Transverse colon (tissue), 4 donors: Measurements from ENCODE around the gene PREX1. TPM values are rescaled to one million over a fixed set of nuclear protein-coding genes. Genes with fewer than 3 reads are reported as not detected.
"Not testable (repeated sequence)": the region's sequence is repeated elsewhere in the genome, so short reads cannot be mapped to it uniquely, and the experiment has no call there.

Experiments
- DNase-seq: peaks from one replicate; pipeline ENCODE4 v3.0.0-alpha.2; 2019
- H3K27ac ChIP-seq, 4 donors: fragments of 200-600 bp; sonication (generic); 2 replicates each; pipeline ENCODE4 v1.5.1; 2016 to 2018; ENCODE audit warnings: inconsistent platforms in 4 of 4
- H3K27me3 ChIP-seq: fragments of 200-600 bp; sonication (generic); 2 replicates; pipeline ENCODE4 v1.5.1; 2017; ENCODE audit warnings: inconsistent platforms
- H3K36me3 ChIP-seq, 4 donors: fragments of 200-600 bp; sonication (generic); 2 replicates each; pipeline ENCODE4 v1.5.1; 2017 to 2019; ENCODE audit warnings: inconsistent platforms in 4 of 4
- H3K4me1 ChIP-seq, 4 donors: fragments of 200-600 bp; sonication (generic); 2 replicates each; pipeline ENCODE4 v1.5.1; 2017 to 2020; ENCODE audit warnings: inconsistent platforms in 4 of 4
- H3K4me3 ChIP-seq, 4 donors: fragments of 200-600 bp; sonication (generic); 1 replicate in 1 of 4; 2 replicates in 3 of 4; pipeline versions ENCODE4 v1.5.1 to v1.6.1; 2017 to 2019; ENCODE audit warnings: inconsistent platforms in 4 of 4
- H3K9me3 ChIP-seq, 2 donors: fragments of 200-600 bp; sonication (generic); 2 replicates each; pipeline ENCODE4 v1.5.1; 2017 to 2019; ENCODE audit warnings: inconsistent platforms in 2 of 2
- EP300 ChIP-seq: sonication (generic); formaldehyde crosslinking; IDR thresholded peaks from one replicate; pipeline ENCODE4 v1.6.1; 2017; ENCODE audit warnings: antibody characterized with exemption, low read depth
- POLR2A ChIP-seq: fragments of 450-650 bp; IDR thresholded peaks from one replicate; pipeline ENCODE4 v1.6.1; 2016; ENCODE audit warnings: antibody characterized with exemption, mild to moderate bottlenecking, moderate library complexity
- POLR2AphosphoS5 ChIP-seq, 3 donors: sonication (generic); formaldehyde crosslinking; IDR thresholded peaks; one replicate each; pipeline ENCODE4 v1.6.1; 2016; ENCODE audit warnings: antibody characterized with exemption in 3 of 3
- WGBS, 2 donors: methylation state at CpG; one replicate each; pipeline ENCODE4 v1.1.5; 2018; ENCODE audit warnings: low coverage in 1 of 2; 5-methylcytosine and 5-hydroxymethylcytosine counted together
- in situ Hi-C, 4 donors: fragments of 200-750 bp; cut with MboI; loops; one replicate each; pipeline versions ENCODE4 v1.15.0 to v1.15.1; 2017; ENCODE audit warnings: low sequenced_read_pairs in 3 of 4, low pct_ligation_motif_present in 1 of 4, low pct_unique_long_range_greater_than_20kb in 1 of 4
- intact Hi-C: fragments of 100-400 bp; cut with DNase I; formaldehyde crosslinking; loops from one replicate; pipeline ENCODE4 v1.15.1; 2023; ENCODE audit warnings: low total_unique reads
- total RNA-seq, 4 donors: library from RNA; depleted of rRNA; stranded (reverse); fragments of >200 nt; gene quantifications; one replicate each; pipeline ENCODE4 v1.1.0, GENCODE V29; 2016
- TF ChIP-seq, protein P1 (sequence below), 5 experiments: fragments of 200-600 bp in 3 of 5; fragments of 450-650 bp in 2 of 5; sonication (generic) in 3 of 5; IDR thresholded peaks; 1 replicate in 2 of 5; 2 replicates in 3 of 5; pipeline ENCODE4 v1.5.1; 2016 to 2017; ENCODE audit warnings: antibody characterized with exemption in 5 of 5, inconsistent platforms in 3 of 5, mild to moderate bottlenecking in 2 of 5, moderate library complexity in 1 of 5

Gene PREX1
- total RNA-seq, 4 donors from 2014 or later, result 10.9 to 29.9 (median 16.6) TPM

- Histone ChIP-seq H3K27me3 (no peaks in the 10 kb centered on the region), H3K9me3 (no peaks in the 10 kb centered on the region), H3K4me3 (no peak overlapping the region), H3K27ac (no peak overlapping the region), H3K36me3 (no peaks in the 10 kb centered on the region), H3K4me1 (peaks cover 0 to 8% (median 0%) of the 10 kb centered on the region in 4 donors)
- 78 to 85% methylated on average over 17 of the region's 17 CpGs for WGBS, 2 donors
- intact Hi-C loops (no loop called here), in situ Hi-C loops (no loop called here)
- TF ChIP-seq POLR2AphosphoS5 (IDR thresholded peaks at IDR 0.05), result no peak
- TF ChIP-seq POLR2A, result no peak
- DNase-seq, result no peak
Measured at GRCh38 chr20:48875233-48875913, 47.6 kb upstream of the PREX1 start.

DNA sequence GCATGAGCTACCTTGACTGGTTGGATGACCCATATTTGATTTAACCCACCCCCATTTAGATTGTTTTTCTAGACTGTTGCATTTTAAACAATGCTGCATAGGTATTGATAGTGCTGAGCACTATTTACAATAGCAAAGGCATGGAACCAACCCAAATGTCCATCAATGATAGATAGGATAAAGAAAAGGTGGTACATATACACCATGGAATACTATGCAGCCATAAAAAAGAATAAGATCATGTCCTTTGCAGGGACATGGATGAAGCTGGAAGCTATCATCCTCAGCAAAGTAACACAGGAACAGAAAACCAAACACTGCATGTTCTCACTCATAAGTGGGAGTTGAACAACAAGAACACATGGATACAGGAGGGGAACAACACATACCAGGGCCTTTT, 41.6 kb upstream of the PREX1 start:
- intact Hi-C loops, H3K27me3 ChIP-seq, H3K4me1 ChIP-seq, DNase-seq, H3K27ac ChIP-seq, H3K36me3 ChIP-seq, H3K9me3 ChIP-seq, in situ Hi-C loops, H3K4me3 ChIP-seq: not testable (repeated sequence)

DNA sequence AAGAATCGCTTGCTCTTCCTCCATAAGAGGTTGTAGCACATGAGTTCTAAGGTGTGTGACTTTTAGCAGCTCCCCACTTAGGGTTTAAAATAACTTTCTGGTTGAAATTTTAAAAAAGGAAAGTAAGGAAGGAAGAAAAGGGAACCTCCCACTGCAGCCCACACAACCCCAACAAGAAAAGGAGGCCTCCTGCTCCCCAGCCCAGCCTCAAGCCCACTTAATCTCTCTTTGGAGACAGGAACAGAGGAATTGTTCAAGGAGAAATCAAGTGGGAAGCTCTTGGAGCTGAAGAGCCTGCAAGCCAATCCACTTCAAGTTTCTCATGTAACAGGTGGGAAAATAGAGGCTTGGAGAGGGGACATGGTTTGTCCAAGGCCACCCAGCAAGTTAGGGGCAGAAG, 39.1 kb upstream of the PREX1 start:
- DNase-seq, result no peak
- H3K4me3 ChIP-seq, result no peak overlapping the region
- no peak for TF ChIP-seq POLR2A
- TF ChIP-seq, protein P1, sequence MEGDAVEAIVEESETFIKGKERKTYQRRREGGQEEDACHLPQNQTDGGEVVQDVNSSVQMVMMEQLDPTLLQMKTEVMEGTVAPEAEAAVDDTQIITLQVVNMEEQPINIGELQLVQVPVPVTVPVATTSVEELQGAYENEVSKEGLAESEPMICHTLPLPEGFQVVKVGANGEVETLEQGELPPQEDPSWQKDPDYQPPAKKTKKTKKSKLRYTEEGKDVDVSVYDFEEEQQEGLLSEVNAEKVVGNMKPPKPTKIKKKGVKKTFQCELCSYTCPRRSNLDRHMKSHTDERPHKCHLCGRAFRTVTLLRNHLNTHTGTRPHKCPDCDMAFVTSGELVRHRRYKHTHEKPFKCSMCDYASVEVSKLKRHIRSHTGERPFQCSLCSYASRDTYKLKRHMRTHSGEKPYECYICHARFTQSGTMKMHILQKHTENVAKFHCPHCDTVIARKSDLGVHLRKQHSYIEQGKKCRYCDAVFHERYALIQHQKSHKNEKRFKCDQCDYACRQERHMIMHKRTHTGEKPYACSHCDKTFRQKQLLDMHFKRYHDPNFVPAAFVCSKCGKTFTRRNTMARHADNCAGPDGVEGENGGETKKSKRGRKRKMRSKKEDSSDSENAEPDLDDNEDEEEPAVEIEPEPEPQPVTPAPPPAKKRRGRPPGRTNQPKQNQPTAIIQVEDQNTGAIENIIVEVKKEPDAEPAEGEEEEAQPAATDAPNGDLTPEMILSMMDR (IDR thresholded peaks at IDR 0.05), result no peak
- TF ChIP-seq EP300, result no peak
- TF ChIP-seq POLR2AphosphoS5 (IDR thresholded peaks at IDR 0.05), result no peak
- no peaks in the 10 kb centered on the region for H3K4me1 ChIP-seq
- H3K36me3 ChIP-seq, result no peaks in the 10 kb centered on the region
- WGBS, 2 donors, result 95 to 100% methylated on average over 1 of the region's 1 CpG
- H3K9me3 ChIP-seq, result no peaks in the 10 kb centered on the region
- in situ Hi-C loops, result no loop called here
- intact Hi-C loops, result no loop called here
- H3K27me3 ChIP-seq, result no peaks in the 10 kb centered on the region
- H3K27ac ChIP-seq, result no peak overlapping the region

DNA sequence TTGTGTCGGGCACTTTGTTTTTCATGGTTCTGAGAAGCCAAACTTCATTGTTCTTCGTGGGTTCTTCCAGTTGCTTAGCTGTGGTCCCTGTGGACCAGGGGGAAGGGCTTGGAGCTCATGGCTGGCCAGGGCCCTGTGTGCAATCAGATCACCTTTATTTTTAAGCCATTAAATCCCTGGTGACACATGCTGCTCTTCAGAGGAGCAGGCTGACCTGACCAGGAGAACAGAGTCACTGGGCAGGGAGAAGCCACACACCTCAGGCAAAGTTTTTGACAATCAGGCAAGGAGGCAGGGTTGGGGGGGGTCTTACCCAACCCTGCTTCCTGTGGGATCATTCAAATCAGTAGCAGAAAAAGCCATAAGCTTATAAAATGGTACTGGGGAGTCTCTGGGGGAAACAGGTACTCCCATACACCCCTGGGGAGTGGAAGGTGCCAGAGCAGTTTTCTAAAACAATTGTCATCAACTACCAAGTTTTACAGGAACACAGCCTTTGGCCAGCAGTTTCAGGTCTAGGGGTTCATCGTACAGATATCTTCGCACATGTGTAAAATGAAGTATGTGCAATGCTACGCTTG, 37.0 kb upstream of the PREX1 start:
- no peaks in the 10 kb centered on the region for H3K9me3 ChIP-seq
- DNase-seq, result no peak
- no peaks in the 10 kb centered on the region for H3K27me3 ChIP-seq
- no peaks in the 10 kb centered on the region for H3K36me3 ChIP-seq
- intact Hi-C loops (no loop called here), in situ Hi-C loops (no loop called here)
- no peak overlapping the region for H3K27ac ChIP-seq
- TF ChIP-seq POLR2AphosphoS5 (IDR thresholded peaks at IDR 0.05) (no peak), POLR2A (no peak), EP300 (no peak)
- TF ChIP-seq, protein P1 (IDR thresholded peaks at IDR 0.05), result no peak
- no peak overlapping the region for H3K4me3 ChIP-seq
- WGBS, 2 donors, result 80 to 85% methylated on average over 1 to 5 of the region's 5 CpGs
- no peaks in the 10 kb centered on the region for H3K4me1 ChIP-seq

- no peak for DNase-seq
- H3K27ac ChIP-seq, result no peak overlapping the region
- in situ Hi-C loops, result no loop called here
- intact Hi-C loops, result no loop called here
- TF ChIP-seq POLR2A, result no peak
- TF ChIP-seq, protein P1 (IDR thresholded peaks at IDR 0.05), result no peak
- TF ChIP-seq POLR2AphosphoS5 (IDR thresholded peaks at IDR 0.05), result no peak
- TF ChIP-seq EP300, result no peak
- 65 to 68% methylated on average over 5 of the region's 5 CpGs for WGBS, 2 donors
- H3K9me3 ChIP-seq, result no peaks in the 10 kb centered on the region
- no peaks in the 10 kb centered on the region for H3K4me1 ChIP-seq
- no peaks in the 10 kb centered on the region for H3K27me3 ChIP-seq
- no peak overlapping the region for H3K4me3 ChIP-seq
- no peaks in the 10 kb centered on the region for H3K36me3 ChIP-seq
Measured at GRCh38 chr20:48864254-48864653, 36.5 kb upstream of the PREX1 start.
